NCI-H1436 (cell line): ENCODE measurements around the gene ATP5F1B.
"Not testable (repeated sequence)": the region's sequence is repeated elsewhere in the genome, so short reads cannot be mapped to it uniquely, and the experiment has no call there.

Source experiments
- DNase-seq: peaks from one replicate; lab custom pipeline; 2025; lab: John Stamatoyannopoulos, UW

The ATP5F1B gene

GRCh38 chr12:56645717-56646446, at the start of gene ATP5F1B:
Gene ATP5F1B, minus strand, starts transcription at chr12:56645984. Its CDS starts 21 bp downstream, at chr12:56645963.
- peak; percentile 96 for DNase-seq

DNA sequence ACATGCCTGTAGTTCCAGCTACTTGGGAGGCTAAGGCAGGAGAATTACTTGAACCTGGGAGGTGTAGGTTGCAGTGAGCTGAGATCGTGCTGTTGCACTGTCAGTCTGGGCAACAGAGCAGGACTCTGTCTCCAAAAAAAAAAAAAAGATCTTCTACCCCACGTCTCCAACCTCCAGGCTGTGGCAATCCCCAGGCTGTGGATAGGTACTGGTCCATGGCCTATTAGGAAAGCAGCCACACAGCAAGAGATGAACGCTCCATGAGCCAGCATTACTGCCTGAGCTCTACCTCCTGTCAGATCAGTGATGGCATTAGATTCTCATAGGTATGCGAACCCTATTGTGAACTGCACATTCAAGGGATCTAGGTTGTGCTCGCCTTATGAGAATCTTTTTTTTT, 48.4 kb upstream of the ATP5F1B start:
- no peak for DNase-seq

- no peak for DNase-seq
These were observed 43.0 kb upstream of the ATP5F1B start for GRCh38 chr12:56688846-56689109.

DNA sequence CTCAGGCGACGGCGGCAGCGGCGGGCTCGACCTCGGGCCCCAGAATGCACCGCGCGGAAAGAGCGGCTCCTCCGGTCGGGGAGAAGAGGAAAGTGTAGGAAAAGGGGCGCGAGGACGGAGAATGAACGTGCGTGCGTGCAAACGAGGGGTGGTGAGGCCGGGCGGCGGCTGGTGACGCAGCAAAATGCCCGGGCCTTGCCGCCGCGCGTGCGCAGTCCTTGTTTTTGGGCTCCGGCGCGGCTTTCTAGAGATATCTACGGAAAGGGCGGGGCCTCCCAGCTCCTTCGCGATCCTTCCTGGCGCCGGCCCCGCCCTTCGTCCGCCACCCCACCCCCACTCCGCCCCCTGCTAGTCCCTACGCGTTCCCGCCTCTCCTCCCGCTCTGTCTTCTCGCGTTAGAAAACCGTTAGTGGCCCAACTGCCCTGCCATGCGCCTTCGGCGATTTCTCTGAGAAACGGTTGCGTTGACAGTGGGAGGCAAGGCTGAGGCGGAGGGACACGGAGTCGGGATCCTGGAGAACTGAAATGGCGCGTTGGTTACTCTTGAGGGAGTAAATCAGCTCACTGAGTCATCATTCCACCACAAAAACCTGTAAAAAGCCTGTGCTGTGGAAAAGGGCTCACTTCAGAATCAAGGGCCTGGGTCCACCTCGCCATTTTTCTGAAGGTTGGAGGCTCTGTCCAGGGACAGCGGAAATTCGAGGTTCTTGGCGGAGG, 42.5 kb upstream of the ATP5F1B start, which contains the start of gene PTGES3:
PTGES3 (minus strand) TSS at position 156 of the 717 bp plus-strand sequence. CDS start 285 bp downstream, outside the sequence.
- DNase-seq = peak; percentile 98

GRCh38 chr12:56687223-56688128, 41.7 kb upstream of the ATP5F1B start:
- DNase-seq = peak; percentile 43

GRCh38 chr12:56684745-56685359, 39.1 kb upstream of the ATP5F1B start:
- DNase-seq = no peak

GRCh38 chr12:56682323-56682722, 36.5 kb upstream of the ATP5F1B start:
- no peak for DNase-seq

- DNase-seq = no peak
These were observed 34.2 kb upstream of the ATP5F1B start for GRCh38 chr12:56679883-56680575.

- DNase-seq = no peak
These were observed 33.1 kb upstream of the ATP5F1B start for GRCh38 chr12:56678852-56679251.

DNA sequence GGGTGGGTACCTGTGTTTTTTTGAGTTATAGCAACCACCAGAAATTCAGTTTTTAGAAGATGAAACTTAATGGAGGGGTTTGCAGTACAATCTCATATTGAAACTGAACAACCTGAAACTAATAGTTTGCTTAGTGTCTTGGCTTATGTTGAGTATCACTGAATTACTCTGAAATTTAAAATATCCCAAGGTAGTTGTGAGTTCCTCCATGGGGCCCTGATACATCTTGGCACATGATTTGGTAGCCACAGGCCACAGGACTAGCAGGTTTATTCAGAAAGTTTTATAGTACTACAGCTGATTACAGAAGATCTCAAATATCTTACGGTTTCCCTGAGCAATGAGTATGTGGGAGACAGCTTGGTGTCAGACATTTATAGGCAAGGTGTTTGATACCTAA, 31.9 kb upstream of the ATP5F1B start:
- no peak for DNase-seq

DNA sequence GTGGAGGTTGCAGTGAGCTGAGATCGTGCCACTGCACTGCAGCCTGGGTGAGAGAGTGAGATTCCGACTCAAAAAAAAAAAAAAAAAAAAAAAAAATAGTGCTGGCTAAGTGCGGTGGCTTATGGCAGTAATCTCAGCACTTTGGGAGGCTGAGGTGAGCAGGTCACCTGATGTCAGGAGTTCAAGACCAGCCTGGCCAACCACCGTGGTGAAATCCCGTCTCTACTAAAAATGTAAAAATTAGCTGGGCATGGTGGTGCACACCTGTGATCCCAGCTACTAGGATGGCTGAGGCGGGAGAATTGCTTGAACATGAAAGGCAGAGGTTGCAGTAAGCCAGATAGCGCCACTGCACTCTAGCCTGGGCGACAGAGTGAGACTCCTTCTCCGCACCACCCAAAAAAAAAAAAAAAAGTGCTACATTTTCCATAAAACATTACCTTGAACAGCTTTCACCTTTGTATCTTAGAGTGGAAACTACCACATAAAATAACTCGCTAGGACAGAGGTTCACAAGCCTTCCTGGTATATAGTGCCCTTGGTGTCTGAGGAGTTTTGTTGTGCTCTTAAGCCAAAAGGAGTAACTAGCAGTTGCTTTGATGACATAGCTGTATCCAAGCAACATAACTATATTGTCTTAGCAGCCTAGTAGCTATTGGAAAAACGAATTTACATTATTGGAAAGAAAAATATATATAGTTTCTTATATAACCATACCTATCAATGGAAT, 31.2 kb upstream of the ATP5F1B start:
- no peak for DNase-seq

DNA sequence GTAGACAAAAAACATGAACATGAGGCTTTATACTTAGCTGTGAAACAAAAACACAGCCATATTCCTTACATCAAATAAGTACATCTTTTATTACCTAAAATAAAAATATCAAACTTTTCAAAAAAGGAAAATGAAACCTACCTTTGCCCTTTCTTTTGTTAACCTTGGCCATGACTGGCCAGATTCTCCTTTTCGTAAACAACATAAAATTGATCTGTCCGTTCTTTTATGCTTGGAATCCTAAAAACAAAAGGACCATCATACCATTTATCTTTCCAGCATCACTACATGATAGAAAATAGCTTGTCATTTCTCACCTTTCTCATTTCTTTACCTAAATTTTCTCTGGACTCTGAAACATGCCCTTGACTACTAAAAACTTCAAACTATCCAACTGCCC, 25.8 kb upstream of the ATP5F1B start:
- DNase-seq = no peak

DNA sequence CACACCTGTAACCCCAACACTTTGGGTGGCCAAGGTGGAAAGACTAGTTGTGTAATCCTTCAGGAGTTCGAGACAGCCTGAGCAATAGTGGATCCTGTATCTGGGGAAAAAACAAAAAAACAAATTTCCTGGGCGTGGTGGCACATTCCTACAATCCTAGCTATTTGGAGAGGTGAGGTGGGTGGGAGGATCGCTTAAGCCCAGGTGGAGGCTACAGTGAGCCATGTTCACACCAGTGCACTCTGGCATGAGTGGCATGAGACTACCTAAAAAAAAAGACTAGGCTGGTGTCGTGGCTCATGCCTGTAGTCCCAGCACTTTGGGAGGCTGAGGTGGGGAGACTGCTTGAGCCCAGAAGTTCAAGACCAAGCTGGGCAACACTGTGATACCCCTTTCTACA, 25.1 kb upstream of the ATP5F1B start:
- no peak for DNase-seq

GRCh38 chr12:56668197-56668457, 22.3 kb upstream of the ATP5F1B start:
- DNase-seq = no peak

DNA sequence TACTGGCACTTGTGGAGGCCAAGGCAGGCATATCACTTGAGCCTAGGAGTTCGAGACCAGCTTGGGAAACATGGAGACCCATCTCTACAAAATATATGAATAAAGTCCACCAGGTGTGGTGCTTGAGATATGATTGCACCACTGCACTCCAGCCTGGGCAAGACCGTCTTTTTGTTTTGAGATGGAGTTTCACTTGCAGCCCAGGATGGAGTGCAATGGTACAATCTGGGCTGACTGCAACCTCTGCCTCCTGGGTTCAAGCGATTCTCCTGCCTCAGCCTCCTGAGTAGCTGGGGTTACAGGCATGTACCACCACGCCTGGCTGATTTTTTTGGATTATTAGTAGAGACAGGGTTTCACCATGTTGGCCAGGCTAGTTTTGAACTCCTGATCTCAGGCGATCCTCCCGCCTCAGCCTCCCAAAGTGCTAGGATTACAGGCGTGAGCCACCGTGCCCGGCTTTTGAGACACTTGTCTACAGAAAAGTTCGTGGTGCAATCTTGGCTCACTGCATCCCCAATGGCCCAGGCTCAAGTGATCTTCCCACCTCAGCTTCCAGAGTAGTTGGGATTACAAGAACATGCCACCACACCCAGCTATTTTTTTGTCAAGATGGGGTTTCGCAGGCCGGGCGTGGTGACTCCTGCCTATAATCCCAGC, 16.3 kb upstream of the ATP5F1B start:
- DNase-seq = no peak

- no peak for DNase-seq
These were observed 15.8 kb upstream of the ATP5F1B start for GRCh38 chr12:56661560-56661959.

DNA sequence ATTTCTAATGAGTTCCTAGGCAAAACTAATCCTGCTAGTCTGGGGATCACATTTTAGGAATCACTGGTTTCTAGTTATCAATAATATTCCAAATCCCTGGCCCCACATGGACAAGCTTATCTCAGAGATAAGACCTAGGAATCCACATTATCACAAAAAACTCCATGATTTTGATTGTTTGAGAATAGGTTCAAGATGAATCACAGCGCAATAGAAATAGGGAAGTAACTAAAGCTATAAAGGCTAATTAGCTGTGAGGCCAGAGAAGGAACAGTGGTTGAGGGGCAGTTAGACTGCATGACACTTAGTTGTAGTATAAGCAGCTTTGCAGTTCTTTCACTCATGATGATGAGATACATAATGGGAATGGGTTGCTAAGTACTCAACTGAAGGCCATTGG, 13.1 kb upstream of the ATP5F1B start:
- DNase-seq = no peak

DNA sequence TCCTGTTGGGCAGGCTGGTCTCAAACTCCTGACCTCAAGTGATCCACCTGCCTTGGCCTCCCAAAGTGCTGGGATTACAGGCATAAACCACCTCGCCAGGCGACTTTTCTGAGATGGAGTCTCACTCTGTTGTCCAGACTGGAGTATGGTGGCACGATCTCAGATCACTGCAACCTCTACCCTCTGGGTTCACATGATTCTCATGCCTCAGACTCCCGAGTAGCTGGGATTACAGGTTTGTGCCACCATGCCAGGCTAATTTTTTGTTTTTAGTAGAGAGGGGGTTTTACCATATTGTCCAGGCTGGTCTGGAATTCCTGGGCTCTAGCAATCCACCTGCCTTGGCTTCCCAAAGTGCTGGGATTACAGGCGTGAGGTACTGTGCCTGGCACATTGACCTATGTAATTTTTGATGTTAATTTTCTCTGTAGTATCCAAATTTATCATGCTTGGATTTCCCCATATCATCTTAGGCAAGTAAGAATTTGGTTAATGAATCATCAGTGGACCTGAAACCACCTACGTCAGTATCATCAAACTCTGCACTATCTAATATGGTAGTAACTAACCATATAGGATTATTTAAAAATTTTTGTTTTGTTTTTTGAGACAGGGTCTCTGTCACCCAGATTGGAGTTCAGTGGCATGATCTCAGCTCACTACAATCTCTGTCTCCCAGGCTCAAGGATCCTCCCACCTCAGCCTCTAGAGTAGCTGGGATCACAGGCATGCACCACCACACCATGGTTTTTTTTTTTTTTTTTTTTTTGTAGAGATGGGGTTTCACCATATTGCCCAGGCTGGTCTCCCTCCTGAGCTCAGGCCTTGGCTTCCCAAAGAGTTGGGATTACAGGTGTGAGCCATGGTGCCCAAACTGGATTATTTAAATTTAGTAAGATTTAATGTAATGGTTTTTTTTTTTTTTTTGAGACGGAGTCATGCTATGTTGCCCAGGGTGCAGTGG, 11.9 kb upstream of the ATP5F1B start:
- no peak for DNase-seq

- not testable (repeated sequence) for DNase-seq
These were observed 8.0 kb upstream of the ATP5F1B start for GRCh38 chr12:56653781-56654180.
